BJ (cell line): ENCODE results near the gene CRB3. TPM values are rescaled to one million over a fixed set of nuclear protein-coding genes. Genes with fewer than 3 reads are reported as not detected.

ENCODE experiments used
- CTCF ChIA-PET: fragments of 350-600 bp; formaldehyde crosslinking; extraction: SDS; loops from one replicate; lab custom pipeline; 2021; ENCODE audit warnings: antibody characterized with exemption, inconsistent platforms; lab: Yijun Ruan, JAX
- POLR2A ChIA-PET: fragments of 300-600 bp; sonication (Branson Sonifier 250); formaldehyde crosslinking; extraction: SDS; loops from one replicate; lab custom pipeline; 2021; ENCODE audit warnings: antibody characterized with exemption; lab: Charles Lee
- DNase-seq: peaks from one replicate; pipeline ENCODE4 v3.0.0-alpha.2; 2011; ENCODE audit warnings: low read depth
- H3K27me3 ChIP-seq: 2 replicates; pipeline ENCODE4 v1.6.0; 2011; ENCODE audit warnings: low read length; ENCODE audit not compliant: control insufficient read depth, insufficient read depth
- H3K36me3 ChIP-seq: 2 replicates; pipeline ENCODE4 v1.5.1; 2011; ENCODE audit warnings: low read length; ENCODE audit not compliant: control insufficient read depth, insufficient read depth
- H3K4me3 ChIP-seq: 2 replicates; pipeline ENCODE4 v1.5.1; 2011; ENCODE audit warnings: low read depth, mild to moderate bottlenecking, control low read depth, low read length
- CTCF ChIP-seq: IDR thresholded peaks from 2 replicates; pipeline ENCODE4 v1.5.1; 2011; ENCODE audit warnings: low read depth, mild to moderate bottlenecking, control low read depth, inconsistent platforms, low read length, moderate library complexity; ENCODE audit not compliant: insufficient read depth
- polyA plus RNA-seq: library from polyadenylated mRNA; depleted of rRNA; stranded (reverse); fragments of >200 nt; gene quantifications from 2 replicates; pipeline ENCODE4 v1.2.3, GENCODE V29; 2011

The CRB3 gene
- polyA plus RNA-seq, 1 experiment = not detected

- Histone ChIP-seq H3K4me3 (no peak overlapping the region), H3K27me3 (no peaks in the 10 kb centered on the region; the same call in 1 of the 2 replicates), H3K36me3 (no peaks in the 10 kb centered on the region)
- ChIA-PET CTCF (no interaction called here), POLR2A (no interaction called here)
- no peak for DNase-seq
- no peak for TF ChIP-seq CTCF
Measured at GRCh38 chr19:6495947-6496346, 31.9 kb downstream of the CRB3 start.

GRCh38 chr19:6498294-6499036, 34.4 kb downstream of the CRB3 start:
- no peak for TF ChIP-seq CTCF
- ChIA-PET POLR2A (no interaction called here), CTCF (interaction anchor here (0.9 to 2.0 kb wide), 2 partner anchors 18 to 372 kb away, joined by 3 to 9 read pairs; no protein-coding TSS in a partner anchor)
- Histone ChIP-seq H3K4me3 (no peak overlapping the region), H3K36me3 (no peaks in the 10 kb centered on the region), H3K27me3 (peaks cover 6% of the 10 kb centered on the region)
- DNase-seq = no peak

- DNase-seq = no peak
- CTCF ChIA-PET = interaction anchor here (0.6 to 2.0 kb wide), 5 partner anchors 17 to 373 kb away, joined by 3 to 9 read pairs (median 4); no protein-coding TSS in a partner anchor
- Histone ChIP-seq H3K36me3 (no peaks in the 10 kb centered on the region), H3K4me3 (no peak overlapping the region), H3K27me3 (peaks cover 6% of the 10 kb centered on the region)
- TF ChIP-seq CTCF = no peak
- POLR2A ChIA-PET = no interaction called here
Measured at GRCh38 chr19:6499052-6499790, 35.1 kb downstream of the CRB3 start.

GRCh38 chr19:6500837-6501739, 37.0 kb downstream of the CRB3 start:
- Histone ChIP-seq H3K36me3 (no peaks in the 10 kb centered on the region), H3K27me3 (peaks cover 6% of the 10 kb centered on the region), H3K4me3 (no peak overlapping the region)
- POLR2A ChIA-PET = no interaction called here
- CTCF ChIA-PET = no interaction called here
- no peak for DNase-seq
- no peak for TF ChIP-seq CTCF
